Measurements from ENCODE around the gene GRM1.

DNA sequence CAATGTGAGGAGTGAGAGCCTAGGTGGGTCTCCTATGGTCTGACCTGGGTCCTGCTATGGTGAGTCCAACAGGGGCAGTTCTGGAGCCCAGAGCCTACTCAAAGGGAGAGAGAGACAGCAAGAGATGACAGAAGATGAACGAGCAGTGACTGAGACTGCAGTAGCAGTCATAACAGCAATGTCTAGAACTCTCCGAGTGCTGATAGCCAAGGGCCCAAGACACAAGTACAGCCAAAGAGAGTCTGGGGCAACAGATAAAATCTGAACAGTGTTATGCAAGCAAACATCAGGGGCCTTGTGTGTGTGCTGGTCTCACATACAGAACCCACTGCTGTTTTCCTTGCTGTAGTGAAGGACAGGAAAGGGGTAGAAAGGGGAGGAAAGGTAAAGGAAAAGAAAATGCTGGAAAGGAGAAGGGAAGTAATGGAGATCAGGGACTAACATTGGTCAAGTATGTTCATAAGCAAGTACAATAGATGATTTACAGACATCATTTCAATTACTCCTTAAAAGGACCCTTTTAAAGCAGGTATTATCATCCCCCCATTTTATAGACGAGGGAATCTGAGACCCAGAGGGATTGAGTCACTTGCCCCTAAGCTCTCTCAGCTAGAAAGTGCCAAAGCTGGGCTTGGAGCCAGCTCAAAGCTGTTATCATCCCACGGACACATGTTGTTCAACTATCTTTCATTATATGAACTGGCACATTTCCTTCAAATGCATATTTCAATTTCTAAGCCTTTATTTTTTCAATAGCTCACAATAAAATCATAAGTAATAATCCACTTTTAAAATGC lies 332.5 kb downstream of the GRM1 start:
- TF ChIP-seq, protein P1, sequence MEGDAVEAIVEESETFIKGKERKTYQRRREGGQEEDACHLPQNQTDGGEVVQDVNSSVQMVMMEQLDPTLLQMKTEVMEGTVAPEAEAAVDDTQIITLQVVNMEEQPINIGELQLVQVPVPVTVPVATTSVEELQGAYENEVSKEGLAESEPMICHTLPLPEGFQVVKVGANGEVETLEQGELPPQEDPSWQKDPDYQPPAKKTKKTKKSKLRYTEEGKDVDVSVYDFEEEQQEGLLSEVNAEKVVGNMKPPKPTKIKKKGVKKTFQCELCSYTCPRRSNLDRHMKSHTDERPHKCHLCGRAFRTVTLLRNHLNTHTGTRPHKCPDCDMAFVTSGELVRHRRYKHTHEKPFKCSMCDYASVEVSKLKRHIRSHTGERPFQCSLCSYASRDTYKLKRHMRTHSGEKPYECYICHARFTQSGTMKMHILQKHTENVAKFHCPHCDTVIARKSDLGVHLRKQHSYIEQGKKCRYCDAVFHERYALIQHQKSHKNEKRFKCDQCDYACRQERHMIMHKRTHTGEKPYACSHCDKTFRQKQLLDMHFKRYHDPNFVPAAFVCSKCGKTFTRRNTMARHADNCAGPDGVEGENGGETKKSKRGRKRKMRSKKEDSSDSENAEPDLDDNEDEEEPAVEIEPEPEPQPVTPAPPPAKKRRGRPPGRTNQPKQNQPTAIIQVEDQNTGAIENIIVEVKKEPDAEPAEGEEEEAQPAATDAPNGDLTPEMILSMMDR (IDR thresholded peaks at IDR 0.05; ENCODE audit: insufficient read depth, low read depth, low read length): no peak
- no peak for TF ChIP-seq EZH2 (IDR thresholded peaks at IDR 0.05; ENCODE audit: insufficient read depth, low read length)

All from astrocyte (in vitro differentiated cells and primary cell).